ENCODE results near the gene CRACR2B. TPM values are rescaled to one million over a fixed set of nuclear protein-coding genes. Genes with fewer than 3 reads are reported as not detected.

CRACR2B gene
- total and polyA plus RNA-seq, 3 donors from 2014 or later = 4.9 to 7.4 (median 6.5) TPM

GRCh38 chr11:843086-843734 is 15.5 kb downstream of the CRACR2B start:
- TF ChIP-seq, protein P1, sequence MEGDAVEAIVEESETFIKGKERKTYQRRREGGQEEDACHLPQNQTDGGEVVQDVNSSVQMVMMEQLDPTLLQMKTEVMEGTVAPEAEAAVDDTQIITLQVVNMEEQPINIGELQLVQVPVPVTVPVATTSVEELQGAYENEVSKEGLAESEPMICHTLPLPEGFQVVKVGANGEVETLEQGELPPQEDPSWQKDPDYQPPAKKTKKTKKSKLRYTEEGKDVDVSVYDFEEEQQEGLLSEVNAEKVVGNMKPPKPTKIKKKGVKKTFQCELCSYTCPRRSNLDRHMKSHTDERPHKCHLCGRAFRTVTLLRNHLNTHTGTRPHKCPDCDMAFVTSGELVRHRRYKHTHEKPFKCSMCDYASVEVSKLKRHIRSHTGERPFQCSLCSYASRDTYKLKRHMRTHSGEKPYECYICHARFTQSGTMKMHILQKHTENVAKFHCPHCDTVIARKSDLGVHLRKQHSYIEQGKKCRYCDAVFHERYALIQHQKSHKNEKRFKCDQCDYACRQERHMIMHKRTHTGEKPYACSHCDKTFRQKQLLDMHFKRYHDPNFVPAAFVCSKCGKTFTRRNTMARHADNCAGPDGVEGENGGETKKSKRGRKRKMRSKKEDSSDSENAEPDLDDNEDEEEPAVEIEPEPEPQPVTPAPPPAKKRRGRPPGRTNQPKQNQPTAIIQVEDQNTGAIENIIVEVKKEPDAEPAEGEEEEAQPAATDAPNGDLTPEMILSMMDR (IDR thresholded peaks at IDR 0.05) = no peak
- no peak for TF ChIP-seq POLR2A (IDR thresholded peaks at IDR 0.05)
- Histone ChIP-seq H3K4me3 (peak overlapping the region; percentile 85 to 94), H3K27ac (peak overlapping the region; percentile 89 to 97), H3K27me3 (no peaks in the 10 kb centered on the region), H3K4me1 (peaks cover 44% of the 10 kb centered on the region), H3K36me3 (ENCODE audit: low read depth, missing control alignments) (no peaks in the 10 kb centered on the region), H3K9me3 (no peaks in the 10 kb centered on the region)
- no peak for DNase-seq
- intact Hi-C loops (cut with DNase I; ENCODE audit: low total_unique reads) = no loop called here
- 1% methylated on average over 45 of the region's 53 CpGs; no CpG with 5 or more reads in 1 of the 2 donors for WGBS, 2 donors

DNA sequence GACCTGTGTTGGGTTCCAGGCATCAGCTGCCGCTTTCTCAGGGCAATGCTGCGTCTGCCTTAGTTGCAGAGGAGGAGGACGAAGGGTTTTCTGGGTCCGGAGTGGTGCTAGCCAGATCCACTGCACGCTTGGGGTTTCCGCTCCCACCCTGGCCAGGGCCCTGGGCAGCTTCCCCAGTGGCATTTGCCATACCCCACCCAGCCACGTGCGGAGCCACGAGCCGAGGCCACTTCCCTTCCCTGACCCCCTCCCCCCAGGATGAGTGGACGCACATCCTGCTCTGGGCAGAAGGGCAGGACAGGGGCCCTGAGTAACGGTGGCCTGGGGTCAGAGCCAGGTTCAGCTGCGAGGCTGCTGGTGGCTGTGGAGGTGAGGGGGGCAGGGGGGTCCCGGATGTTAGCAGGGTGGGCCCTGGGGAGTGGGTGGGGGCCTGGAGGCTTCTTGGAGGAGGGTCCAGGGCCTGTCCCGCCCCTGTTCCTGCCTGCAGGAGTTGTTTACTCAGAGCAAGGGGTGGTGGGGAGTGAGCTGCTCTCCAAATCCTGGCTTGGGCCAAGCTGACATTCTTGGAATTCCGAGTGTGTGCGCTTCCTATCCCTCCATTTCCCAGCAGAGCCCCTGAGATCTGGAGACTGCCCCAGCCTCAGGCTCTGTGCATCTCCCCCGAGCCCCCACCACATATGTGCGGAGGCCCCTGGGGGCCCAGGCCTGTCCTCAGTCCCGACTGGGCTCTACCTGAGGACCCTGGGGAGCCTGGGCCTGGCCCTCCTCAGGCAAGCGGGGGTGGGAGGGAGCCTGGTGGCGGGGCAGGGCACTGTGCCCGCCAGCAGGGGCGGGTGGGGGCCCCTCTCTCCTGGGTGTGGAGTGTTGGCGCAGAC is 16.3 kb downstream of the CRACR2B start:
- peak; percentile 90 for DNase-seq
- Histone ChIP-seq H3K4me3 (peak overlapping the region; percentile 26 to 85), H3K9me3 (no peaks in the 10 kb centered on the region), H3K27ac (peak overlapping the region; percentile 89 to 97), H3K4me1 (peaks cover 52% of the 10 kb centered on the region), H3K36me3 (ENCODE audit: low read depth, missing control alignments) (no peaks in the 10 kb centered on the region), H3K27me3 (no peaks in the 10 kb centered on the region)
- 0 to 7% methylated on average over 1 to 25 of the region's 25 CpGs for WGBS, 2 donors
- TF ChIP-seq POLR2A (IDR thresholded peaks at IDR 0.05) = no peak
- TF ChIP-seq, protein P1 (IDR thresholded peaks at IDR 0.05) = no peak
- intact Hi-C loops (cut with DNase I; ENCODE audit: low total_unique reads) = no loop called here

GRCh38 chr11:844693-845644 is 17.2 kb downstream of the CRACR2B start:
- peaks cover 55% of the 10 kb centered on the region for H3K4me1 ChIP-seq
- TF ChIP-seq, protein P1 (IDR thresholded peaks at IDR 0.05) = no peak
- no peak for TF ChIP-seq POLR2A (IDR thresholded peaks at IDR 0.05)
- WGBS, 2 donors = 32 to 69% methylated on average over 14 to 27 of the region's 31 CpGs
- peak; percentile 93 for DNase-seq
- H3K27me3 ChIP-seq = no peaks in the 10 kb centered on the region
- intact Hi-C loops (cut with DNase I; ENCODE audit: low total_unique reads) = no loop called here
- no peaks in the 10 kb centered on the region for H3K9me3 ChIP-seq
- H3K4me3 ChIP-seq = peak overlapping the region; percentile 26 to 85
- H3K27ac ChIP-seq = peak overlapping the region; percentile 89 to 97
- H3K36me3 ChIP-seq (ENCODE audit: low read depth, missing control alignments) = no peaks in the 10 kb centered on the region

- intact Hi-C loops (cut with DNase I; ENCODE audit: low total_unique reads) = no loop called here
Measured at GRCh38 chr11:845872-846495, 18.3 kb downstream of the CRACR2B start.

More at GRCh38 chr11:845872-846495, 18.3 kb downstream of the CRACR2B start:
- H3K4me3 ChIP-seq = no peak overlapping the region
- TF ChIP-seq, protein P1 (IDR thresholded peaks at IDR 0.05) = no peak
- no peak for TF ChIP-seq POLR2A (IDR thresholded peaks at IDR 0.05)
- H3K27me3 ChIP-seq = no peaks in the 10 kb centered on the region
- 45 to 60% methylated on average over 2 to 8 of the region's 8 CpGs for WGBS, 2 donors
- H3K9me3 ChIP-seq = no peaks in the 10 kb centered on the region
- no peaks in the 10 kb centered on the region for H3K36me3 ChIP-seq (ENCODE audit: low read depth, missing control alignments)
- H3K27ac ChIP-seq = peak overlapping the region; percentile 89 to 97
- H3K4me1 ChIP-seq = peaks cover 62% of the 10 kb centered on the region
- DNase-seq = no peak
